HL-60 (cell line): ENCODE results near the gene SSH2.

Source experiments
- CTCF ChIP-seq: IDR thresholded peaks from one replicate; pipeline ENCODE4 v1.5.1; 2011; ENCODE audit warnings: low read length, control low read depth, inconsistent platforms; ENCODE audit not compliant: insufficient read depth
- TF ChIP-seq, protein P1 (sequence below): IDR thresholded peaks from 2 replicates; pipeline ENCODE4 v1.6.1; 2012; ENCODE audit warnings: low read depth; ENCODE audit not compliant: insufficient replicate concordance

DNA sequence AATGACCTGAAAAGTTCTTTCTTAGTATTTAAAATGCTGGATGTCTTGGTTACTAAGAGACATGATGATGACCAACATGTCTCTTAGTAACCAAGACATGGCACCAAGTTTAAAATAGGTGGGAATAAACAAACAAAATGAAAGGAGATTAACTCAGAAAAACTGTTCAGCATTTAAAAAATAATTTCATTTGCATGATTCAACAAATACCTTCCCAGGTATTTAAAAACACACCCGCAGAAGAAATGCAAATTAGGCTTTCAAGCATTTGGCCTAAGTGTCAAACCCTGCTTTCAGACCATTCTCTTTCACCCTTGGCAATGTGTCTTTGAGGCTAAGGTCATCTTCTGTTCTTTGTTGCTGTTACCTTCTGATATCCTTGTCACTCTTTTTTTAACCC, 215.9 kb downstream of the SSH2 start:
- TF ChIP-seq CTCF, result no peak
- TF ChIP-seq, protein P1, sequence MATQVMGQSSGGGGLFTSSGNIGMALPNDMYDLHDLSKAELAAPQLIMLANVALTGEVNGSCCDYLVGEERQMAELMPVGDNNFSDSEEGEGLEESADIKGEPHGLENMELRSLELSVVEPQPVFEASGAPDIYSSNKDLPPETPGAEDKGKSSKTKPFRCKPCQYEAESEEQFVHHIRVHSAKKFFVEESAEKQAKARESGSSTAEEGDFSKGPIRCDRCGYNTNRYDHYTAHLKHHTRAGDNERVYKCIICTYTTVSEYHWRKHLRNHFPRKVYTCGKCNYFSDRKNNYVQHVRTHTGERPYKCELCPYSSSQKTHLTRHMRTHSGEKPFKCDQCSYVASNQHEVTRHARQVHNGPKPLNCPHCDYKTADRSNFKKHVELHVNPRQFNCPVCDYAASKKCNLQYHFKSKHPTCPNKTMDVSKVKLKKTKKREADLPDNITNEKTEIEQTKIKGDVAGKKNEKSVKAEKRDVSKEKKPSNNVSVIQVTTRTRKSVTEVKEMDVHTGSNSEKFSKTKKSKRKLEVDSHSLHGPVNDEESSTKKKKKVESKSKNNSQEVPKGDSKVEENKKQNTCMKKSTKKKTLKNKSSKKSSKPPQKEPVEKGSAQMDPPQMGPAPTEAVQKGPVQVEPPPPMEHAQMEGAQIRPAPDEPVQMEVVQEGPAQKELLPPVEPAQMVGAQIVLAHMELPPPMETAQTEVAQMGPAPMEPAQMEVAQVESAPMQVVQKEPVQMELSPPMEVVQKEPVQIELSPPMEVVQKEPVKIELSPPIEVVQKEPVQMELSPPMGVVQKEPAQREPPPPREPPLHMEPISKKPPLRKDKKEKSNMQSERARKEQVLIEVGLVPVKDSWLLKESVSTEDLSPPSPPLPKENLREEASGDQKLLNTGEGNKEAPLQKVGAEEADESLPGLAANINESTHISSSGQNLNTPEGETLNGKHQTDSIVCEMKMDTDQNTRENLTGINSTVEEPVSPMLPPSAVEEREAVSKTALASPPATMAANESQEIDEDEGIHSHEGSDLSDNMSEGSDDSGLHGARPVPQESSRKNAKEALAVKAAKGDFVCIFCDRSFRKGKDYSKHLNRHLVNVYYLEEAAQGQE, result no peak
